Measurements from ENCODE around the gene PSMB10.
A peak's percentile ranks its signal among the peaks of the same experiment; 100 is the strongest.

- TF ChIP-seq EZH2 (IDR thresholded peaks at IDR 0.05) (no peak), CTCF (IDR thresholded peaks at IDR 0.05 in 2 of 3, conservative IDR thresholded peaks at IDR 0.05 in 1 of 3; ENCODE audit: borderline replicate concordance in 1 of 3, insufficient read depth in 1 of 3, low read depth in 2 of 3, low read length in 2 of 3) (peak in 2 of 3 experiments; percentile 25 to 33; a peak in 3 of 6 replicates), POLR2A (IDR thresholded peaks at IDR 0.05; ENCODE audit: borderline replicate concordance, extremely low read depth, insufficient read depth, insufficient read length) (no peak), ZNF274 (IDR thresholded peaks at IDR 0.05; ENCODE audit: low read depth, low read length) (no peak), ZBTB33 (IDR thresholded peaks at IDR 0.05; ENCODE audit: extremely low read depth, insufficient replicate concordance, low read length) (no peak), MAX (IDR thresholded peaks at IDR 0.05) (no peak), ZFX (IDR thresholded peaks at IDR 0.05) (no peak)
Observed at GRCh38 chr16:67926181-67926750, 10.4 kb downstream of the PSMB10 start.

All from HCT116 (cell line).